Brain microvascular endothelial cell (primary cell): ENCODE data around the gene MYO1C.

Source experiments
- DNase-seq: peaks from one replicate; pipeline ENCODE4 v3.0.0-alpha.2; 2020
- H3K27ac ChIP-seq: fragments of 250-450 bp; sonication (Bioruptor Pico); 2 replicates; pipeline ENCODE4 v1.5.1; 2020; ENCODE audit warnings: mild to moderate bottlenecking, moderate library complexity
- H3K27me3 ChIP-seq: fragments of 250-450 bp; sonication (Bioruptor Pico); replicated peaks from 2 replicates; pipeline ENCODE4 v1.5.1; 2020; ENCODE audit warnings: mild to moderate bottlenecking
- H3K36me3 ChIP-seq: fragments of 250-450 bp; sonication (Bioruptor Pico); replicated peaks from 2 replicates; pipeline ENCODE4 v1.5.1; 2020; ENCODE audit warnings: mild to moderate bottlenecking
- H3K4me3 ChIP-seq: 2 replicates; pipeline ENCODE4 v1.5.1; 2011; ENCODE audit warnings: low read depth, mild to moderate bottlenecking, control low read depth, low read length, moderate library complexity
- CTCF ChIP-seq: IDR thresholded peaks from 2 replicates; pipeline ENCODE4 v1.5.1; 2011; ENCODE audit warnings: low read depth, mild to moderate bottlenecking, moderate library complexity, low read length, control low read depth, inconsistent platforms; ENCODE audit errors: missing control alignments
- in situ Hi-C: cut with HindIII; loops from 2 replicates; pipeline ENCODE4 v1.10.0; 2017; ENCODE audit warnings: low sequenced_read_pairs, low pct_ligation_motif_present

Gene MYO1C

DNA sequence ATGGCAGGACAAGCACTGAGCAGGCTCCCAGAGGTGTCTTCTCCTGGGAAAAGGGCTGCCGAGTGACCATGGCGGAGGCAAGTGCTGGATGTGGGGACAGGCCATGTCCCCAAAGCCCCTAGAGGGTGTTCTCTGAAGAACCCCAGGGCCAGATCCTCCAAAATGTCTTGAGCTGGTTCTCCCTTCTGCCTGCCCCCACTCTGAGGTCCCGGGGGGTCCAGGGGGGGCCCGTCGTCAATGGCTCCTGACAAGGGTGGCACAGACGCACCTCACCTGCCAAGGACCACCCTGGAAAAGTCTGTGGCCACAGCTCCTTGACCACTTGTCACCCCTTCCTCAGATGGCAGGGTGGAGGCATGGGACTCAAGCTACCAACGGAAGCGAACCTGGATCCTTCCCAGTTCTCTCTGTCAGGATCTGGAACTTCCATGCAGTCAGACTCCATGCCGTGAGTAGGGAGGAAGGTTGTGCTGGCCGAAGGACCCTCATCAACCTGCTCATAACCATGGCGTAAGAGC, 2.3 kb upstream of the MYO1C start:
- DNase-seq: no peak
- in situ Hi-C loops: no loop called here
- Histone ChIP-seq H3K4me3 (no peak overlapping the region), H3K27me3 (no peaks in the 10 kb centered on the region), H3K27ac (no peak overlapping the region), H3K36me3 (no peaks in the 10 kb centered on the region)
- TF ChIP-seq CTCF: no peak

GRCh38 chr17:1494203-1494602, 1.7 kb upstream of the MYO1C start:
- no peak overlapping the region for H3K4me3 ChIP-seq
- no peak for TF ChIP-seq CTCF
- no peak overlapping the region for H3K27ac ChIP-seq
- DNase-seq: no peak
- no peaks in the 10 kb centered on the region for H3K27me3 ChIP-seq
- no peaks in the 10 kb centered on the region for H3K36me3 ChIP-seq
- in situ Hi-C loops: no loop called here

- Histone ChIP-seq H3K27me3 (no peaks in the 10 kb centered on the region), H3K27ac (no peak overlapping the region), H3K4me3 (no peak overlapping the region), H3K36me3 (no peaks in the 10 kb centered on the region)
- in situ Hi-C loops: no loop called here
- DNase-seq: no peak
- no peak for TF ChIP-seq CTCF
Observed at GRCh38 chr17:1493291-1493980, 950 bp upstream of the MYO1C start.

DNA sequence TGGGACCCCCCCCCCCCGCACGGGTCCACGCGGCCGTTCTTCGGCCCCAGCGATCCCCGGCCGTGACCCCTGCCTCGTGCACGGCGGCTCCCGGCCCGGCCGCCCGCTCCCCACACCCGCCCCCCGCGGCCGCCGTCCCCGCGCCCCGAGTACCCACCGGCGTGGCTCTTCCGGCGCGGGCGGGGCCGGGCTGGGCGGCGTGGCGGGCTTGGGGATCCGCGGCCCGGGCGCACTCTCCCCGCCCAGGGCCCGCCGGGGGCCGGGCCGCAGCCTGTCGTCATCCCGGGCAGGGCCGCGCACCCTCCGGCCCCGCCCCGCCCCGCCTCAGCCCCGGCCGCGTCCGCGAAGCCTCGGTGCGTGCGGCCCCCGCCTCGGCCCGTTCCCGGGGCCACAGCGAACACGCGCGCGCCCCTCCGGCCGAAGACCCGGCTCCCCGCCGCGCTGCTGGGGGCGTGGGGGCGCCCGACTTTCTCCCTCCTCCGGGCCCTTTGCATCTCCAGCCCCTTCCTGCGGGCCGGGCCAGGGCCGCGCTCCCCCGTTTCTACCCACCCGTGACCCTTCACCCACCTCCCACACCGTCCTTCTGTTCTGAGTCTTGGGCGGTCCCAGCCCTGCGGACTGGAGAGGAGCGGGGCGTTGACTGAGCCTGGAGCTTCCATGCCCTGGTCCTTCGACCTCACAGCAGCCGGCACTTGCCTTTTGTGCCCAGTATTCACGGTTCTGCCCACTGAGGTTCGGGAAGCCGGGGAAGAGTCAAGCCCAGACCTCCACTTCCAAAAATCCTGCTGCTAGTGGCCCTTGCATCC, 840 bp downstream of the MYO1C start:
- H3K36me3 ChIP-seq: no peaks in the 10 kb centered on the region
- no peak for DNase-seq
- no peak for TF ChIP-seq CTCF
- in situ Hi-C loops: no loop called here
- H3K27ac ChIP-seq: peak overlapping the region; percentile 63
- H3K27me3 ChIP-seq: no peaks in the 10 kb centered on the region
- H3K4me3 ChIP-seq: peak overlapping the region; percentile 73

DNA sequence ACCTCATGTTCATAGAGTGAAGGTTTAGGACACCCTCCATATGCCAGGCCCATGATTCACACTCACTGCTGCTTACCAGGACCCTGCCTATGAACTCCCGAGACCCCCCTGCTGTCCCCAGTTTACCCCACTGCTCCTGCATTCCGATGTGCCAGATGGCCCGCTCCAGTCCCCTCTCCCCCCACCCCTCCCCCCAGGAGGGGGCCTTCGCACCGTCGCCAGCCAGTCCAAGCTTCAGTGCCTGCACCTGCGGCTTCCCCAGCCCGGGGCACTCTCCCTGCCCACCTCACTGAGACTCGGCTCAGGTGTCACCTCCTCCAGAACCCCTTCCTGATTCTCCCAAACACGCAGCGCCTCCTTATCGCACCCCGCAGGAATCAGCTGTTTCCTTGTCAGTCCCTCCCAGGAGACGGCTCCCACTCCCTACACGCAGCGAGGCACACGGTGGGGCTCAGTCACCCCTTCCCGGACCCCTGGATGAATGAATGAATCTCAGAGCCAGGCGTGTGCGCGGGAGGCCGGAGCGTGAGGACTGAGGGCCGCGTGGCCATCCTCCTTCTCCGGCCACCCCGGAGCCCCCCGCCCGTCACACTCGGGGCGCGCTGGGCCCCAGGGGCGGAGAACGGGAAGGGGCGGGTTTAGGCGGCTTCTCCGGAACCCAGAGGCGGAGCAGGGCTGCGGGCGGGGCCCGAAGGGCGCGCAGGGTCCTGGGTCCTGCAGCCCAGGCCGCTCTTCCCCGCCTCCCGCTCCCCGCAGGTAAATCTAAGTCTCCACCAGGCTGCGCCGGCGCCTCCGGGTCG, 1.6 kb downstream of the MYO1C start:
- DNase-seq: no peak
- no peaks in the 10 kb centered on the region for H3K27me3 ChIP-seq
- H3K4me3 ChIP-seq: peak overlapping the region; percentile 73
- H3K36me3 ChIP-seq: no peaks in the 10 kb centered on the region
- in situ Hi-C loops: no loop called here
- no peak for TF ChIP-seq CTCF
- H3K27ac ChIP-seq: peak overlapping the region; percentile 63
